GM12872 (cell line): ENCODE results near the gene IFT122.

Experiments
- CTCF ChIP-seq: IDR thresholded peaks from 3 replicates; pipeline ENCODE4 v1.5.1; 2011; ENCODE audit warnings: low read depth, mild to moderate bottlenecking, low read length, moderate library complexity; ENCODE audit not compliant: insufficient read depth

IFT122 gene

GRCh38 chr3:129462361-129462968 is 22.4 kb downstream of the IFT122 start:
- TF ChIP-seq CTCF, result no peak

- no peak for TF ChIP-seq CTCF
These were observed 23.1 kb downstream of the IFT122 start for GRCh38 chr3:129463094-129463493.

GRCh38 chr3:129463716-129464115 is 23.7 kb downstream of the IFT122 start:
- TF ChIP-seq CTCF, result no peak

- no peak for TF ChIP-seq CTCF
These were observed 27.9 kb downstream of the IFT122 start for GRCh38 chr3:129467932-129468331.

- TF ChIP-seq CTCF, result no peak
These were observed 29.0 kb downstream of the IFT122 start for GRCh38 chr3:129469026-129469425.

- TF ChIP-seq CTCF, result no peak
These were observed 30.8 kb downstream of the IFT122 start for GRCh38 chr3:129470861-129471260.

GRCh38 chr3:129473067-129473768 is 33.2 kb downstream of the IFT122 start:
- TF ChIP-seq CTCF, result no peak

- no peak for TF ChIP-seq CTCF
These were observed 33.7 kb downstream of the IFT122 start for GRCh38 chr3:129473769-129474152.
